Measurements from ENCODE around the gene GUK1.
"Not testable (repeated sequence)": the region's sequence is repeated elsewhere in the genome, so short reads cannot be mapped to it uniquely, and the experiment has no call there.

GRCh38 chr1:228188249-228188648 lies 48.2 kb downstream of the GUK1 start:
- not testable (repeated sequence) for TF ChIP-seq CTCF, POLR2AphosphoS5, POLR2A (IDR thresholded peaks at IDR 0.05)
